Memory B cell (primary cell): ENCODE data around the gene BAZ1A.
"Not testable (repeated sequence)": the region's sequence is repeated elsewhere in the genome, so short reads cannot be mapped to it uniquely, and the experiment has no call there.

Source experiments
- ATAC-seq: fragments of 150-1000 bp; cut with Tn5 transposase; 2 replicates; pipeline ENCODE4 v1.10.0; 2021; ENCODE audit warnings: low read depth, mild to moderate bottlenecking, moderate library complexity
- DNase-seq, 2 donors: peaks; one replicate each; pipeline ENCODE4 v3.0.0; 2022; ENCODE audit warnings: low spot score in 2 of 2
- H3K27ac Mint-ChIP-seq: one replicate; pipeline ENCODE4 v1.8.0; 2022; ENCODE audit warnings: mild to moderate bottlenecking, moderate library complexity, mixed read lengths
- H3K27me3 Mint-ChIP-seq: one replicate; pipeline ENCODE4 v1.8.0; 2022; ENCODE audit warnings: mixed read lengths
- H3K36me3 Mint-ChIP-seq: one replicate; pipeline ENCODE4 v1.8.0; 2022; ENCODE audit warnings: mild to moderate bottlenecking, mixed read lengths
- H3K4me1 Mint-ChIP-seq: one replicate; pipeline ENCODE4 v1.8.0; 2022; ENCODE audit warnings: mixed read lengths
- H3K4me3 Mint-ChIP-seq: one replicate; pipeline ENCODE4 v1.8.0; 2022; ENCODE audit warnings: mild to moderate bottlenecking, moderate library complexity, mixed read lengths
- H3K9me3 Mint-ChIP-seq: one replicate; pipeline ENCODE4 v1.8.0; 2022; ENCODE audit warnings: mixed read lengths

Gene BAZ1A

DNA sequence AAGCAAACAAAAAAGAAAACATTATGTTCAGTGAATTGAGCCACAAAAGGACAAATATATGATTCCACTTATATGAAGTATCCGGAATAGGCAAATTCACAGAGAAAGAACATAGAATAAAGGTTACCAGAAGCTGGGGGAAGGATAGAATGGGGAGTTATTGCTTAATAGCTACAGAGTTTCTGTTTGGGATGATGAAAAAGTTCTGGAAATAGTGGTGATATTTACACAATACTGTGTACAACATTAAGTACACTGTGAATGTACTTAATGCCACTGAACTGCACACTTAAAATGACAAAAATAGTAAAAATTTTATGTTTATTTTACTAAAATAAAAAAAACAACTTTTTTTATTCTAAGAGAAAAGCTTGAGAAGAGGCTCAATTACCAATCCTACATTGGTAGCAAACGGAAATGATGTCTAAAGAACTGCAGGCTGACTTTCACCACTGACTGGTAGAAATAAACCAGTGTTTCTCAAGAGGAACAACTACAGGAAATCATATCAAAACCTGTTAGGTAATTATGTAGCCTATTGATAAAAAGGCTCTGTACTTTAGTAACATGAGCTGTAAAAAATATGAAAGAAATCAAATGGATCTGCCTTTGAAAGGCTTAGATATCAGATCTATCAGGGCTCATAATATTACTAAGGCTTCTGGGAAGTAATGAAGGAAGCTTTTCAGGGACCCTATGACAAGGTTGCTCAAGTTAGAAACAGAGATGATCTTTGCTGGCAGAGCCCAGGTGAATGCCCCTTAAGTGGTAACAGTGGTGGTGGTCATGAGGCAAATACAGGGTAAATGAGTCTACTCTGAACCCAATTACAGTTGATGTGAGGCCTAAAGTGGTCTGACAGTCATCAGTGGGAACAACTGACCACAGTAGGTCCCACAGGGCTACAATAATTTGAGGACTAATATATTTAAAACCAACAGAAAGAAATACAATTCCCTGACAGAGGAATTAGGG lies 41.3 kb downstream of the BAZ1A start:
- Mint-ChIP-seq H3K9me3 (no peaks in the 10 kb centered on the region), H3K4me1 (peaks cover 29% of the 10 kb centered on the region), H3K4me3 (no peak overlapping the region), H3K27ac (peak overlapping the region; percentile 90), H3K27me3 (no peaks in the 10 kb centered on the region), H3K36me3 (peaks cover 5% of the 10 kb centered on the region)
- no peak for ATAC-seq
- no peak for DNase-seq

DNA sequence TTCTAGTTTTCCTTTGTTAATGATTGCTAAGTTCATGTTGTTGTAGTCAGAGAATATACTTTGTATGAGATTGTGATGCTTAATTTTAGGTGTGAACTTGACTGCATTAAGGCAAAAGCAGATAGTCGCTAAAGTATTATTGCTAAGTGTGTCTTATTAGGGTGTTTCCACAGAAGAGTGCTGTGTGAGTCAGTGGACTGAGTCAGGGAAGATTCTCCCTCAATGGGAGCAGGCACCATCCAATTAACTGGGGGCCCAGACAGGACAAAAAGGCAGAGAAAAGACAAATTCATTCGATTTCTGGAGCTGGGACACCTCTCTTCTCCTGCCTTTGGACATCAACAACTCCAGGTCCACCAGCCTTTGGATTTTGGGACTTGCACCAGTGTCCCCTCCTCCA lies 48.5 kb downstream of the BAZ1A start:
- no peak overlapping the region for H3K4me3 Mint-ChIP-seq
- no peaks in the 10 kb centered on the region for H3K9me3 Mint-ChIP-seq
- H3K27me3 Mint-ChIP-seq = no peaks in the 10 kb centered on the region
- DNase-seq (no peak), ATAC-seq (no peak)
- peak overlapping the region; percentile 62 for H3K27ac Mint-ChIP-seq
- peaks cover 30% of the 10 kb centered on the region for H3K36me3 Mint-ChIP-seq
- H3K4me1 Mint-ChIP-seq = peaks cover 23% of the 10 kb centered on the region

DNA sequence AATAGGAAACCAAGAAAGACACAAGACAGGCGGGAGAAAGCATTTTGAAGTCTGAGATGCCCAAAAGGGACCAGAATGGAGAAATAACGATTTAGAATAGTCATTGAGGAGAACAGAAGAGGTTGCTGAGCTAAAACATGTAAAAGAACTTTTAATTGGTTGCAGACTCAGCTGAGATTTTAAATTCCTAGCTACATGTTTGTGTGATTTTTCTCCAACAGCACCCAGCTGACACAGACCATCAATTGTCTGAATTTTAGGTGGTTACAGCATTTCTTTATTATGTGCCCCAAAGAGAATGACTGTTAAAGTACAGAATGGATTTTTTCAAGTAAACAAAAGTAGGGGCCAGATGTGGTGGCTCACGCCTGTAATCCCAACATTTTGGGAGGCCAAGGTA lies 50.3 kb downstream of the BAZ1A start:
- peaks cover 36% of the 10 kb centered on the region for H3K36me3 Mint-ChIP-seq
- peaks cover 19% of the 10 kb centered on the region for H3K4me1 Mint-ChIP-seq
- peak overlapping the region; percentile 79 for H3K27ac Mint-ChIP-seq
- ATAC-seq (no peak), DNase-seq (no peak)
- no peak overlapping the region for H3K4me3 Mint-ChIP-seq
- H3K27me3 Mint-ChIP-seq = no peaks in the 10 kb centered on the region
- no peaks in the 10 kb centered on the region for H3K9me3 Mint-ChIP-seq

DNA sequence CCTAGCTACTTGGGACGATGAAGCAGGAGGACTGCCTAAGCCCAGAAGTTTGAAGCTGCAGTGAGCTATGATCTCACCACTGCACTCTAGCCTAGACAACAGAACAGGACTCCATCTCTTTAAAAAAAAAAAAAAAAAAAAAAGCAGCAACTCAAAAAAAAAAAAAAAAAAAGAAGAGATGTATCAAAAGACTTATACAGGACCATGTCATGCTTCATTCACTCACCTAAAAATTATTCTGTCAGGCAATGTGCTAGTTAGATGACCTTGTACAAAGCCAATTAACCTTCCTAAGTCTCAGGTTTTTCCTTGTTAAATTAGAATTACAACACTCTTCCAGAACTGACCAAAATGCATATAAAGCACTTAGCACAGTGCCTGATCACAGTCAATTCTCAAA lies 50.9 kb downstream of the BAZ1A start:
- Mint-ChIP-seq H3K4me3 (no peak overlapping the region), H3K9me3 (no peaks in the 10 kb centered on the region), H3K36me3 (peaks cover 35% of the 10 kb centered on the region), H3K4me1 (peaks cover 15% of the 10 kb centered on the region), H3K27me3 (no peaks in the 10 kb centered on the region), H3K27ac (peak overlapping the region; percentile 79)
- ATAC-seq = no peak
- DNase-seq = no peak

DNA sequence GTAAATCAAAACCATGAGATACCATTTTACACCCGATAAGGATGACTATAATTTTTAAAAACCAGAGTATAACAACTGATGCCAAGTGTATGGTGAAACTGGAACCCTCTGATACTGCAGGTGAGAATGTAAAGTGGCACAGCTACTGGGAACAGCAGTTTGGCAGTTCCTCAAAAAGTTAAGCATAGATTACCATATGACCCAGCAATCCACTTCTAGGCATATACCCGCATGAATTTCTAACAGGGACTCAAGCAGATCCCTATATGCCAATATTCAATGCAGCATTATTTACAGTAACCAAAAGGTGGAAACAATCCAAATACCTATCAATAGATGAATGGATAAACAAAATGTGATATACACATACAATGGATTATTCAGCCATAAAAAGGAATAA lies 57.4 kb downstream of the BAZ1A start:
- ATAC-seq (no peak), DNase-seq (no peak)
- no peaks in the 10 kb centered on the region for H3K4me1 Mint-ChIP-seq
- no peaks in the 10 kb centered on the region for H3K27me3 Mint-ChIP-seq
- H3K36me3 Mint-ChIP-seq = peaks cover 14% of the 10 kb centered on the region
- H3K9me3 Mint-ChIP-seq = no peaks in the 10 kb centered on the region
- H3K27ac Mint-ChIP-seq = no peak overlapping the region
- no peak overlapping the region for H3K4me3 Mint-ChIP-seq

DNA sequence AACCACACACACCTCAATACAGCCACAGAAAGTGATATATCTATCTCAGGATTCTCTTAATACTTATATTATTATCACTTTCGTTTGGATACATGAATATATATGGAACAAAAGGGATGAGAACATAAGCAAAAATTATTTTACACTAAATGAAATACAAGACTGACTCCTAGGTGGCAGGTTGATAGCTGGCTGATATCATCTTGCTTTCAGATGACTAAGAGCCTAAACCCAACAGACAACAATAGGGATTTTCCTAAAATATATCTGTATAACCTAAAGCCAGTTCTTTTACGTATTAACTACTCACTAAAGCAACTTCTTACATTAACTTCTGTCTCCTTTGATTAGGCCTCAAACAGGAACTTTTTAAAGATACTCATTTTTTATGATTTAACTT lies 65.1 kb downstream of the BAZ1A start:
- ATAC-seq = no peak

DNA sequence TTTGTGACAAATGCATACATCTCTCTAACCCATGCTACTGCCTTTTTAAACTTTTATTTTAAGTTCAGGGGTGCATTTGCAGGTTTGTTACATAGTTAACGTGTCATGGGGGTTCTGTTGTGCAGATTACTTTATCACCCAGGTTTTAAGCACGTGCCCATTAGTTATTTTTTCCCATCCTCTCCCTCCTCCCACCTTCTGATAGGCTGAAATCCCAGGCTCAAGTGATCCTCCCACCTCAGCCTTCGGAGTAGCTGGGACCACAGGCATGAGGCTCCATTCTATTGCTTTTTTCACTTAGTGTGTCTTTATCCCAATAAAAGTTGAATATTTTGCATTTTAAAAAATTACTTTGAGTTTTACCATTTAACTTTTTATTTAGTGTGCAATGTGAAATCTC lies 68.9 kb downstream of the BAZ1A start:
- H3K27me3 Mint-ChIP-seq = no peaks in the 10 kb centered on the region
- no peak overlapping the region for H3K27ac Mint-ChIP-seq
- no peak for ATAC-seq
- no peaks in the 10 kb centered on the region for H3K4me1 Mint-ChIP-seq
- DNase-seq = no peak
- H3K9me3 Mint-ChIP-seq = peaks cover 3% of the 10 kb centered on the region
- H3K4me3 Mint-ChIP-seq = no peak overlapping the region
- H3K36me3 Mint-ChIP-seq = peaks cover 26% of the 10 kb centered on the region

More for the DNA sequence above, 65.1 kb downstream of the BAZ1A start:
- Mint-ChIP-seq H3K4me1 (peaks cover 3% of the 10 kb centered on the region), H3K36me3 (peaks cover 20% of the 10 kb centered on the region), H3K4me3 (no peak overlapping the region), H3K9me3 (peaks cover 3% of the 10 kb centered on the region), H3K27ac (no peak overlapping the region), H3K27me3 (no peaks in the 10 kb centered on the region)
- DNase-seq = no peak

DNA sequence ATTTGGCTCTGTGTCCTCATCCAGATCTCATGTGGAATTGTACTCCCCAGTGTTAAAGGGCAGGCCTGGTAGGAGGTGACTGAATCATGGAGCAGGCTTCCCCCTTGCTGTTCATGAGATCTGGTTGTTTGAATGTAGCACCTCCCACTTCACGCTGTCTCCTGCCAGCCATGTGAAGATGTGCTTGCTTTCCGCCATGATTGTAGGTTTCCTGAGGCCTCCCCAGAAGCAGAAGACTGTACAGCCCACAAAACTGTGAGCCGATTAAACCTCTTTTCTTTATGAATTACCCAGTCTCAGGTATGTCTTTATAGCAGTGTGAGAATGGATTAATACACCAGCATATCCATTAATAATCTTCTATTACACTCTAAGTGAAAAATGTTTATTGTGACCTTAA lies 70.2 kb downstream of the BAZ1A start:
- peaks cover 32% of the 10 kb centered on the region for H3K36me3 Mint-ChIP-seq
- H3K27ac Mint-ChIP-seq = no peak overlapping the region
- H3K4me3 Mint-ChIP-seq = no peak overlapping the region
- peaks cover 3% of the 10 kb centered on the region for H3K9me3 Mint-ChIP-seq
- ATAC-seq = no peak
- no peaks in the 10 kb centered on the region for H3K27me3 Mint-ChIP-seq
- DNase-seq = no peak
- no peaks in the 10 kb centered on the region for H3K4me1 Mint-ChIP-seq

DNA sequence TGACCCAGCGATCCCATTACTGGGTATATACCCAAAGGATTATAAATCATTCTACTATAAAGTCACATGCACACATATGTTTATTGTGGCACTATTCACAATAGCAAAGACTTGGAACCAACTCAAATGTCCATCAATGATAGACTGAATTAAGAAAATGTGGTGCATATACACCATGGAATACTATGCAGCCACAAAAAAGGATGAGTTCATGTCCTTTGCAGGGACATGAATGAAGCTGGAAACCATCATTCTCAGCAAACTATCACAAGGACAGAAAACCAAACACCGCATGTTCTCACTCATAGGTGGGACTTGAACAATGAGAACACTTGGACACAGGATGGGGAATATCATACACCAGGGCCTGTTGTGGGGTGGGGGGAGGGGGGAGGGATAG lies 76.3 kb downstream of the BAZ1A start:
- not testable (repeated sequence) for H3K27me3 Mint-ChIP-seq, ATAC-seq, H3K4me1 Mint-ChIP-seq, H3K9me3 Mint-ChIP-seq, H3K4me3 Mint-ChIP-seq, DNase-seq, H3K27ac Mint-ChIP-seq
- peaks cover 37% of the 10 kb centered on the region for H3K36me3 Mint-ChIP-seq

DNA sequence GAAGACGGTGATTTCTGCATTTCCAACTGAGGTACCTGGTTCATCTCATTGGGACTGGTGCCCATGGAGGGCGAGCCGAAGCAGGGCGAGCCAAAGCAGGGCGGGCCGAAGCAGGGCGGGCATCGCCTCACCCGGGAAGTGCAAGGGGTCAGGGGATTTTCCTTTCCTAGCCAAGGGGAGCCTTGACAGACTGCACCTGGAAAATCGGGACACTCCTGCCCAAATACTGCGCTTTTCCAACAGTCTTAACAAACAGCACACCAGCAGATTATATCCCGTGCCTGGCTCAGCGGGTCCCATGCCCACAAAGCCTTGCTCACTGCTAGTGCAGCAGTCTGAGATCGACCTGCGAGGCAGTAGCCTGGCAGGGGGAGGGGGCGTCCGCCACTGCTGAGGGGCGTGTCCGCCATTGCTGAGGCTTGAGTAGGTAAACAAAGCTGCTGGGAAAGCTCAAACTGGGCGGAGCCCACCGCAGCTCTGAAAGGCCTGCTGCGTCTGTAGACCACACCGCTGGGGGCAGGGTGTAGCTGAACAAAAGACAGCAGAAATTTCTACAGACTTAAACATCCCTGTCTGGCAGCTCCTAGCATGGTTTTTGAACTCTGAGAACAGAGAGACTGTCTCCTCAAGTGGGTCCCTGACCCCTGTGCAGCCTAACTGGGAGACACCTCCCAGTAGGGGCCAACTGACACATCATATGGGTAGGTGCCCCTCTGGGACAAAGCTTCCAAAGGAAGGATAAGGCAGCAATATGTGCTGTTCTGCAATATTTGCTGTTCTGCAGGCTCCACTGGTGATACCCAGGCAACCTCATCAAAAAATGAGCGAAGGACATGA lies 77.2 kb downstream of the BAZ1A start:
- Mint-ChIP-seq H3K9me3 (no peaks in the 10 kb centered on the region), H3K4me1 (no peaks in the 10 kb centered on the region), H3K27ac (no peak overlapping the region), H3K27me3 (no peaks in the 10 kb centered on the region), H3K36me3 (peaks cover 37% of the 10 kb centered on the region), H3K4me3 (no peak overlapping the region)
- no peak for DNase-seq
- ATAC-seq = no peak

DNA sequence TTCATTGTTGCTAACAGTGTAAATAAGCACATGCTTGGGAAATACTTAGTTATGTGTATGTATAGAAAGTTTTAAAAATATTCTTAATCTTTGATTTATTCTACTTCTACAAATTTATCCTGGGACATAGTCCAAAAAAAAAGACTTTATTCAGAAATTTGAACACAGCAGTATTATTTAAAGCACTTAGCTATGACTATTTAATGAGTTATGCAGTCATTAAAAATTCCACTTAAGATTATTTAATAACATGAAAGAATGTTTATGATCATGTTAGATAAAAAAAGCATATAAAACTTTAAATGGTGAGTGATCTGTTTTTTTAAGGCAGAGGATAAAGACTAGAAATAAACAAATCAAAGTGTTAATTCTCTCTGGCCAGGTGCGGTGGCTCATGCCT lies 78.3 kb downstream of the BAZ1A start:
- peaks cover 32% of the 10 kb centered on the region for H3K36me3 Mint-ChIP-seq
- H3K27ac Mint-ChIP-seq = no peak overlapping the region
- H3K4me3 Mint-ChIP-seq = no peak overlapping the region

DNA sequence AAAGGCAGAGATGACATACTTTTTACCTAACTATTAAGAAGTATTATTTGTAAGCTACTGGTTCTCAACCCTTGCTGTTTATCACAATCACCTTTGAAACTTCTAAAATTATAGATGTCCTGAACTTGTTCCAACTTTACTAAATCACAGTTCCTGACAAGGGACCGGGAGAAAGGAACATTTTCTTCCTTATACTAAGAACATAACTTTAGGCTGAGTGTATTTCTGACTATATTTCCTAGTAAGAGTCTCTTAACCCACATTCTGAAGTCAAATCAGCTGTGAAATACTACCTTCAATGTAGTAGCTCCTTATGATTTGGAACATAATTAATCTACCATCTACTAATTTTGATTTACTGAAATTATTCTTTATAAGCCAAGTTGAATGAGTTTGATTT lies 80.2 kb downstream of the BAZ1A start:
- no peak for ATAC-seq
- no peak for DNase-seq

More for the DNA sequence above, 78.3 kb downstream of the BAZ1A start:
- H3K4me1 Mint-ChIP-seq = no peaks in the 10 kb centered on the region
- H3K9me3 Mint-ChIP-seq = no peaks in the 10 kb centered on the region
- DNase-seq (no peak), ATAC-seq (no peak)
- H3K27me3 Mint-ChIP-seq = no peaks in the 10 kb centered on the region

DNA sequence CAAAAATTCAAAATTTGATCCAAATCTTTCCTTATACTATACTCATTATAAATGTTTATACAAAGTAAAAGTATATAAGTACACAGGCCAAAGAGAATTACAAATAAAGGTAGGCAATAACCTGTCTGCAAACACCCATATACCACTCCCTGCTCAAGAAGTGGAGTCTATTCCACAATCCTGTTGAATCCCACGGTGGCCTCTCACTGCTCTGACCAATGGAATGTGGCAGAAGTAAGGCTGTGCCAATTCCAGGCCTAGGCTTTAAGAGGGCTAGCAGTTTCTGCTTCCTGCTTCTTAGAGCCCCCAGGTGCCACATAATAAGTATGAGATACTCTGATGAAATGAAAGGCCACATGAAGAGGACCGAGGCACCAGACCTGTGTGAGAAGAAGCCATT lies 80.9 kb downstream of the BAZ1A start:
- ATAC-seq = no peak
- Mint-ChIP-seq H3K4me3 (no peak overlapping the region), H3K9me3 (no peaks in the 10 kb centered on the region), H3K4me1 (no peaks in the 10 kb centered on the region), H3K27me3 (no peaks in the 10 kb centered on the region), H3K27ac (peak overlapping the region; percentile 39), H3K36me3 (peaks cover 29% of the 10 kb centered on the region)
- no peak for DNase-seq

More for the DNA sequence above, 80.2 kb downstream of the BAZ1A start:
- Mint-ChIP-seq H3K4me1 (no peaks in the 10 kb centered on the region), H3K27me3 (no peaks in the 10 kb centered on the region), H3K4me3 (no peak overlapping the region), H3K36me3 (peaks cover 34% of the 10 kb centered on the region), H3K9me3 (no peaks in the 10 kb centered on the region), H3K27ac (no peak overlapping the region)

DNA sequence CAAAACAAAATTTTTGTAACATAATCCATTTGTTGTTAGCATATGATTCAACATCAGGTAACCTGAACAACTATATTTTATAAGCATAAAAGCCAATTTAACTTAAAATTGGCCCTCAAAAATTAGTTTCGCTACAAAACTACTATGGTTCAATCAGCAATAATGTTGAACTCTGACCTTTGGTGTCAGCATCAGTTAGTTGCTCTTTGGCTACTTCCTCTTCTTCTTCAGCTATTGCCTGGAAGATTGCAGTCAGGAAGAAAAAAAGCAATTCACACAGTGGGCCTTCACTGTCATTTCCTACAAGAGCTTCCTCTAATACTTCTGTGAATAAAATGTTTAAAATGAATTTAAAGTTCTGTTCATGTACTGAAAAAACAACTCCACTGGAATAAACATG lies 82.6 kb downstream of the BAZ1A start:
- no peaks in the 10 kb centered on the region for H3K27me3 Mint-ChIP-seq
- H3K4me1 Mint-ChIP-seq = peaks cover 2% of the 10 kb centered on the region
- no peaks in the 10 kb centered on the region for H3K9me3 Mint-ChIP-seq
- no peak overlapping the region for H3K4me3 Mint-ChIP-seq
- ATAC-seq = no peak
- H3K27ac Mint-ChIP-seq = no peak overlapping the region
- peaks cover 21% of the 10 kb centered on the region for H3K36me3 Mint-ChIP-seq
- DNase-seq = no peak
